ENCODE measurements around the gene AP2B1. TPM values are rescaled to one million over a fixed set of nuclear protein-coding genes. Genes with fewer than 3 reads are reported as not detected.

The AP2B1 gene
- total and polyA plus RNA-seq, 4 donors = 8.7 to 55.6 (median 22.3) TPM

GRCh38 chr17:35651467-35651866 is 64.3 kb downstream of the AP2B1 start:
- TF ChIP-seq NR2F2 (IDR thresholded peaks at IDR 0.05) = no peak
- 97% methylated on average over 1 of the region's 1 CpG for WGBS
- Histone ChIP-seq H3K27ac (ENCODE audit: low read depth in 1 of 2, low read length in 2 of 2) (no peak overlapping the region), H3K4me1 (ENCODE audit: control insufficient read depth in 4 of 4, insufficient read depth in 4 of 4, low read length in 3 of 4) (no peaks in the 10 kb centered on the region), H3K36me3 (ENCODE audit: control insufficient read depth in 4 of 4, insufficient read depth in 3 of 4, low read depth in 1 of 4, low read length in 3 of 4) (peaks cover 0 to 8% (median 6%) of the 10 kb centered on the region in 4 donors), H3K9ac (ENCODE audit: low read depth in 1 of 2, low read length in 2 of 2) (no peak overlapping the region), H3K9me3 (ENCODE audit: control insufficient read depth in 4 of 4, low read length in 3 of 4) (no peaks in the 10 kb centered on the region), H3K27me3 (ENCODE audit: control insufficient read depth in 4 of 4, insufficient read depth in 4 of 4, low read length in 3 of 4) (no peaks in the 10 kb centered on the region), H3K4me3 (ENCODE audit: low read depth in 1 of 3, low read length in 3 of 3) (no peak overlapping the region)
- no peak for DNase-seq (ENCODE audit: low spot score)

GRCh38 chr17:35653619-35654361 is 66.7 kb downstream of the AP2B1 start:
- Histone ChIP-seq H3K27me3 (ENCODE audit: control insufficient read depth in 4 of 4, insufficient read depth in 4 of 4, low read length in 3 of 4) (no peaks in the 10 kb centered on the region), H3K9ac (ENCODE audit: low read depth in 1 of 2, low read length in 2 of 2) (no peak overlapping the region), H3K27ac (ENCODE audit: low read depth in 1 of 2, low read length in 2 of 2) (no peak overlapping the region), H3K9me3 (ENCODE audit: control insufficient read depth in 4 of 4, low read length in 3 of 4) (no peaks in the 10 kb centered on the region), H3K36me3 (ENCODE audit: control insufficient read depth in 4 of 4, insufficient read depth in 3 of 4, low read depth in 1 of 4, low read length in 3 of 4) (peaks cover 0 to 14% (median 8%) of the 10 kb centered on the region in 4 donors), H3K4me1 (ENCODE audit: control insufficient read depth in 4 of 4, insufficient read depth in 4 of 4, low read length in 3 of 4) (no peaks in the 10 kb centered on the region), H3K4me3 (ENCODE audit: low read depth in 1 of 3, low read length in 3 of 3) (no peak overlapping the region)
- DNase-seq (ENCODE audit: low spot score) = no peak
- WGBS = 65% methylated on average over 12 of the region's 12 CpGs
- TF ChIP-seq MAX (IDR thresholded peaks at IDR 0.05) (no peak), HNF4A (conservative IDR thresholded peaks at IDR 0.05) (peak in 1 of 2 donors; percentile 41), YY1 (IDR thresholded peaks at IDR 0.05) (no peak), RXRA (IDR thresholded peaks at IDR 0.05) (peak in 1 of 2 donors; percentile 37), FOXA2 (IDR thresholded peaks at IDR 0.05) (no peak)

GRCh38 chr17:35655303-35655702 is 68.2 kb downstream of the AP2B1 start:
- no peaks in the 10 kb centered on the region for H3K9me3 ChIP-seq (ENCODE audit: control insufficient read depth in 4 of 4, low read length in 3 of 4)
- no peak for DNase-seq (ENCODE audit: low spot score)
- no peak overlapping the region for H3K9ac ChIP-seq (ENCODE audit: low read depth in 1 of 2, low read length in 2 of 2)
- no peaks in the 10 kb centered on the region for H3K27me3 ChIP-seq (ENCODE audit: control insufficient read depth in 4 of 4, insufficient read depth in 4 of 4, low read length in 3 of 4)
- H3K4me1 ChIP-seq (ENCODE audit: control insufficient read depth in 4 of 4, insufficient read depth in 4 of 4, low read length in 3 of 4) = no peaks in the 10 kb centered on the region
- 90% methylated on average over 1 of the region's 1 CpG for WGBS
- TF ChIP-seq TAF1 (conservative IDR thresholded peaks at IDR 0.05) = no peak
- TF ChIP-seq MAX (IDR thresholded peaks at IDR 0.05) = no peak
- TF ChIP-seq FOXA1 (IDR thresholded peaks at IDR 0.05) = no peak
- TF ChIP-seq JUND (IDR thresholded peaks at IDR 0.05) = no peak
- no peak for TF ChIP-seq RAD21 (IDR thresholded peaks at IDR 0.05)
- TF ChIP-seq RXRA (IDR thresholded peaks at IDR 0.05) = no peak
- TF ChIP-seq GABPA (IDR thresholded peaks at IDR 0.05 in 1 of 2, conservative IDR thresholded peaks at IDR 0.05 in 1 of 2) = no peak
- TF ChIP-seq REST (IDR thresholded peaks at IDR 0.05) = no peak
- TF ChIP-seq YY1 (IDR thresholded peaks at IDR 0.05) = no peak
- no peak for TF ChIP-seq FOXA2 (IDR thresholded peaks at IDR 0.05)
- no peak for TF ChIP-seq EGR1 (IDR thresholded peaks at IDR 0.05; ENCODE audit: low read depth in 2 of 2)
- no peak for TF ChIP-seq ATF3 (IDR thresholded peaks at IDR 0.05)
- TF ChIP-seq SP1 (IDR thresholded peaks at IDR 0.05) = no peak
- H3K4me3 ChIP-seq (ENCODE audit: low read depth in 1 of 3, low read length in 3 of 3) = no peak overlapping the region
- H3K27ac ChIP-seq (ENCODE audit: low read depth in 1 of 2, low read length in 2 of 2) = no peak overlapping the region
- peaks cover 0 to 15% (median 7%) of the 10 kb centered on the region in 4 donors for H3K36me3 ChIP-seq (ENCODE audit: control insufficient read depth in 4 of 4, insufficient read depth in 3 of 4, low read depth in 1 of 4, low read length in 3 of 4)

Measured in liver (tissue), 9 donors.